GM12891 (cell line): ENCODE data around the gene EGFL8.

Experiments
- POLR2A ChIP-seq: IDR thresholded peaks from 2 replicates; pipeline ENCODE4 v1.6.1; 2011; ENCODE audit warnings: low read depth, low read length, control low read depth
- POLR2AphosphoS5 ChIP-seq: IDR thresholded peaks from 2 replicates; pipeline ENCODE4 v1.6.1; 2011; ENCODE audit warnings: low read depth, low read length, control low read depth
- POU2F2 ChIP-seq: IDR thresholded peaks from 2 replicates; pipeline ENCODE4 v1.6.1; 2011; ENCODE audit warnings: low read depth, mild to moderate bottlenecking, control low read depth, low read length, moderate library complexity
- SPI1 ChIP-seq: IDR thresholded peaks from 2 replicates; pipeline ENCODE4 v1.6.1; 2011; ENCODE audit warnings: low read depth, low read length, control low read depth
- TAF1 ChIP-seq: IDR thresholded peaks from 2 replicates; pipeline ENCODE4 v1.6.1; 2011; ENCODE audit warnings: low read depth, low read length, control low read depth

DNA sequence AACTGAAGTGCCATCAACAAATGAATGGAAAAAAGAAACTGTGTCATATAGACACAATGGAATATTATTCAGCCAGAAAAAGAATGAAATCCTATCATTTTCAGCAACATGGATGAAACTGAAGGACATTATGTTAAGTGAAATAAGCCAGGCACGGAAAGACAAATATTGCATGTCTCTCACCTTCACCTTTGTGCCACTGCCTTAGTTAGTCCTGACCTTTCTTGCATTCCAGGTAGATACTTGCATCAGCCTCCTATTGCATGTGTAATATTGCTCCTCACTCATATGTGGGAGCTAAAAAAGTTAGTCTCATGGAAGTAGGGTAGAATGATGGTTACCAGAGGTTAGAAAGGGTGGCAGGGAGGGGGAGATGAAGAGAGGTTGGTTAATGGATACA is 44.6 kb downstream of the EGFL8 start:
- TF ChIP-seq POLR2A, result no peak
- TF ChIP-seq POU2F2, result no peak
- no peak for TF ChIP-seq POLR2AphosphoS5
- no peak for TF ChIP-seq SPI1
- no peak for TF ChIP-seq TAF1
